DMS153 treated with DMSO at 0.1 percent for 48 hours (cell line): ENCODE measurements around the gene GFER.
"Not testable (repeated sequence)": the region's sequence is repeated elsewhere in the genome, so short reads cannot be mapped to it uniquely, and the experiment has no call there.

Source experiments
- DNase-seq: peaks from one replicate; lab custom pipeline; 2025; ENCODE audit not compliant: unreplicated experiment; lab: John Stamatoyannopoulos, UW

Gene GFER

GRCh38 chr16:2005646-2006045, 21.7 kb downstream of the GFER start:
- no peak for DNase-seq

- DNase-seq: no peak
Observed at GRCh38 chr16:2006317-2006716, 22.3 kb downstream of the GFER start.

- no peak for DNase-seq
Observed at GRCh38 chr16:2007081-2007836, 23.3 kb downstream of the GFER start.

- no peak for DNase-seq
Observed at GRCh38 chr16:2008009-2008526, 24.1 kb downstream of the GFER start.

GRCh38 chr16:2008631-2009163, 24.7 kb downstream of the GFER start:
- DNase-seq: no peak

GRCh38 chr16:2009164-2009711, 25.2 kb downstream of the GFER start:
- no peak for DNase-seq

GRCh38 chr16:2009791-2010510, 26.0 kb downstream of the GFER start, which contains the start of gene ZNF598:
ZNF598 (minus strand) TSS chr16:2009821.
- no peak for DNase-seq

GRCh38 chr16:2011726-2012125, 27.7 kb downstream of the GFER start:
- DNase-seq: not testable (repeated sequence)

GRCh38 chr16:2013527-2013926, 29.5 kb downstream of the GFER start:
- no peak for DNase-seq

GRCh38 chr16:2015117-2015946, 31.3 kb downstream of the GFER start:
- DNase-seq: no peak

GRCh38 chr16:2015947-2016208, 31.9 kb downstream of the GFER start:
- no peak for DNase-seq

- no peak for DNase-seq
Observed at GRCh38 chr16:2016407-2016922, 32.5 kb downstream of the GFER start.

GRCh38 chr16:2019518-2019920, 35.5 kb downstream of the GFER start, which contains the start of gene NPW:
NPW (plus strand) TSS chr16:2019785.
- DNase-seq: no peak

GRCh38 chr16:2019921-2020831, 36.2 kb downstream of the GFER start:
- DNase-seq: no peak

- DNase-seq: no peak
Observed at GRCh38 chr16:2022723-2023091, 38.7 kb downstream of the GFER start.

GRCh38 chr16:2023092-2024031, 39.4 kb downstream of the GFER start:
- DNase-seq: peak; percentile 88

GRCh38 chr16:2024032-2024420, 40.0 kb downstream of the GFER start:
- DNase-seq: no peak

- DNase-seq: no peak
Observed at GRCh38 chr16:2025251-2025650, 41.3 kb downstream of the GFER start.
